Neural progenitor cell (in vitro differentiated cells): ENCODE data around the gene HDAC11. TPM values are rescaled to one million over a fixed set of nuclear protein-coding genes. Genes with fewer than 3 reads are reported as not detected.
A peak's percentile ranks its signal among the peaks of the same experiment; 100 is the strongest.

Source experiments
- DNase-seq: peaks from one replicate; pipeline ENCODE4 v3.0.0-alpha.2; 2016; ENCODE audit warnings: low spot score
- H2AFZ ChIP-seq: fragments of 200-600 bp; sonication (generic); replicated peaks from 2 replicates; pipeline ENCODE4 v1.6.1; 2016; ENCODE audit warnings: antibody characterized with exemption
- H3F3A ChIP-seq: fragments of 200-600 bp; sonication (generic); 2 replicates; pipeline ENCODE4 v1.6.1; 2016; ENCODE audit warnings: antibody characterized with exemption, low read depth
- H3K27ac ChIP-seq: fragments of 200-600 bp; sonication (generic); 2 replicates; pipeline ENCODE4 v1.5.1; 2016; ENCODE audit warnings: mild to moderate bottlenecking
- H3K27me3 ChIP-seq: fragments of 200-600 bp; sonication (generic); 2 replicates; pipeline ENCODE4 v1.6.1; 2016; ENCODE audit warnings: mild to moderate bottlenecking, moderate library complexity
- H3K36me3 ChIP-seq: fragments of 200-600 bp; sonication (generic); 2 replicates; pipeline ENCODE4 v1.5.1; 2016
- H3K4me1 ChIP-seq: fragments of 200-600 bp; sonication (generic); 2 replicates; pipeline ENCODE4 v1.6.1; 2016; ENCODE audit warnings: mixed run types
- H3K4me2 ChIP-seq: fragments of 200-600 bp; sonication (generic); 2 replicates; pipeline ENCODE4 v1.6.1; 2016
- H3K4me3 ChIP-seq: fragments of 200-600 bp; sonication (generic); 2 replicates; pipeline ENCODE4 v1.5.1; 2016
- H3K79me2 ChIP-seq: fragments of 200-600 bp; sonication (generic); 2 replicates; pipeline ENCODE4 v1.6.1; 2016; ENCODE audit warnings: low read depth
- H3K9ac ChIP-seq: fragments of 200-600 bp; sonication (generic); 2 replicates; pipeline ENCODE4 v1.6.1; 2016
- H3K9me3 ChIP-seq: fragments of 200-600 bp; sonication (generic); 2 replicates; pipeline ENCODE4 v1.5.1; 2016; ENCODE audit warnings: low read depth
- H4K20me1 ChIP-seq: fragments of 200-600 bp; sonication (generic); 2 replicates; pipeline ENCODE4 v1.6.1; 2016; ENCODE audit warnings: low read depth
- H3K27ac Mint-ChIP-seq: 3 replicates; pipeline ENCODE4 v1.8.0; 2021; ENCODE audit warnings: mixed read lengths
- H3K27me3 Mint-ChIP-seq: 2 replicates; pipeline ENCODE4 v1.8.0; 2022; ENCODE audit warnings: low read depth, mild to moderate bottlenecking, inconsistent platforms, moderate library complexity, mixed read lengths; ENCODE audit not compliant: insufficient read depth
- H3K36me3 Mint-ChIP-seq: 3 replicates; pipeline ENCODE4 v1.8.0; 2021; ENCODE audit warnings: mixed read lengths
- H3K4me1 Mint-ChIP-seq: 3 replicates; pipeline ENCODE4 v1.8.0; 2021; ENCODE audit warnings: mixed read lengths
- H3K4me3 Mint-ChIP-seq: 3 replicates; pipeline ENCODE4 v1.8.0; 2021; ENCODE audit warnings: mild to moderate bottlenecking, moderate library complexity, mixed read lengths
- H3K9me3 Mint-ChIP-seq: 3 replicates; pipeline ENCODE4 v1.8.0; 2020; ENCODE audit warnings: mixed read lengths
- CTCF ChIP-seq: fragments of 200-600 bp; sonication (generic); IDR thresholded peaks from 2 replicates; pipeline ENCODE4 v1.5.1; 2017; ENCODE audit warnings: antibody characterized with exemption, mild to moderate bottlenecking
- EZH2 ChIP-seq: fragments of 200-600 bp; sonication (generic); IDR thresholded peaks from 2 replicates; pipeline ENCODE4 v1.6.1; 2017; ENCODE audit warnings: antibody characterized with exemption, mild to moderate bottlenecking, moderate library complexity
- EZH2phosphoT487 ChIP-seq: fragments of 200-600 bp; sonication (generic); IDR thresholded peaks from 2 replicates; pipeline ENCODE4 v1.6.1; 2017; ENCODE audit warnings: antibody characterized with exemption
- total RNA-seq: library from RNA; depleted of rRNA; stranded (reverse); fragments of >200 nt; gene quantifications from 2 replicates; pipeline ENCODE4 v1.2.3, GENCODE V29; 2015; ENCODE audit warnings: low replicate concordance

The HDAC11 gene
- total RNA-seq, 1 donor from 2014 or later: 4.8 TPM

DNA sequence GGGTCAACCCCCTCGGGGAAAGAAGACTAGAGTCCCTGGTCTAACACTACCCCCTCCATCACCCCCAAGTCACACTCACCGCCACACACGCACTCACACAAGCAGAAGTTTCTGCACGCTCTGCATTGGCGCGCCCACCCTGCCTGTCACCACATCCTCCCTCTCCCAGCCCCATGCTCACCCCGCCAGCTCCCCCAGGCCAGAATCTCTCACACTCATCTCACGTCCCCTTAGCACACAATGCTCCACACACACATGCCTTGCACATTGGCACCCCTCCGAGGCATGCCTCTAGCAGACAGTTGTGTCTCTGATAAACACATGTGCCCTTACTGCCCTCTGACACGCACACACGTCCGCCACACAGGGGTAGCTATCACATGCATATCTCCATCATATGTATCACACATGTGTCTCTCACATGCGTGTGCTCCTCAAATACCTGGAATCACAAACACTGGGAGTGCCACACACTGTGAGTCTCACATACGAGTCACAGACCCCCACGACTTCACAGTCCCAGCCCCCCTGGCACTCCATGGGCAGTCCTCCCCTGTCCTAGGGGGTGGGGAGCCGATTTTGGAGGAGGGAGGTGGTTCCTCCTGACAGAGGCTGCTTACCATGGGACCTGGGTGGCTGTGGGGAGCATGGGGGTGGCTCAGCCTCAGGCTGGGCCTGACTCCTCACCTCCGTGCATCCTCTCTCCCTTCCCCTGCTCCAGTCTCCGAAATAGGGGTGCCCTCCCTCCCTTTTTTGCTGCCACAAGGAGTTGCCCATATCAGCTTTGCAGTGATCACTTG lies 69.7 kb downstream of the HDAC11 start:
- Histone ChIP-seq H3F3A (peaks cover 16% of the 10 kb centered on the region), H3K4me1 (no peaks in the 10 kb centered on the region), H3K9me3 (no peaks in the 10 kb centered on the region), H3K36me3 (no peaks in the 10 kb centered on the region), H3K4me3 (peak overlapping the region; percentile 41), H4K20me1 (no peaks in the 10 kb centered on the region), H3K79me2 (no peaks in the 10 kb centered on the region), H3K4me2 (peak overlapping the region; percentile 85), H3K9ac (no peak overlapping the region), H3K27me3 (peaks cover 35% of the 10 kb centered on the region), H2AFZ (no peak overlapping the region), H3K27ac (no peak overlapping the region)
- DNase-seq: no peak
- no peak for TF ChIP-seq CTCF
- Mint-ChIP-seq H3K27me3 (peaks cover 26% of the 10 kb centered on the region), H3K4me3 (peak overlapping the region; percentile 80), H3K4me1 (peaks cover 56% of the 10 kb centered on the region), H3K9me3 (no peaks in the 10 kb centered on the region), H3K27ac (peak overlapping the region; percentile 9), H3K36me3 (no peaks in the 10 kb centered on the region)

GRCh38 chr3:13550423-13550690 lies 70.3 kb downstream of the HDAC11 start:
- H3K4me3 Mint-ChIP-seq: no peak overlapping the region
- TF ChIP-seq EZH2phosphoT487 (no peak), CTCF (no peak), EZH2 (no peak)
- H3K9me3 Mint-ChIP-seq: no peaks in the 10 kb centered on the region
- Histone ChIP-seq H3K79me2 (no peaks in the 10 kb centered on the region), H2AFZ (no peak overlapping the region), H4K20me1 (no peaks in the 10 kb centered on the region), H3K4me1 (no peaks in the 10 kb centered on the region), H3K36me3 (no peaks in the 10 kb centered on the region), H3K4me2 (no peak overlapping the region), H3K9me3 (no peaks in the 10 kb centered on the region), H3K27ac (no peak overlapping the region), H3K27me3 (peaks cover 35% of the 10 kb centered on the region), H3K4me3 (no peak overlapping the region), H3K9ac (no peak overlapping the region), H3F3A (peaks cover 16% of the 10 kb centered on the region)
- H3K4me1 Mint-ChIP-seq: peaks cover 57% of the 10 kb centered on the region
- H3K27me3 Mint-ChIP-seq: peaks cover 26% of the 10 kb centered on the region
- H3K27ac Mint-ChIP-seq: no peak overlapping the region
- no peaks in the 10 kb centered on the region for H3K36me3 Mint-ChIP-seq
- no peak for DNase-seq

- H2AFZ ChIP-seq: no peak overlapping the region
- Mint-ChIP-seq H3K9me3 (no peaks in the 10 kb centered on the region), H3K27ac (no peak overlapping the region), H3K36me3 (no peaks in the 10 kb centered on the region), H3K27me3 (peaks cover 26% of the 10 kb centered on the region), H3K4me3 (peak overlapping the region; percentile 35), H3K4me1 (peaks cover 57% of the 10 kb centered on the region)
- DNase-seq: no peak
- H3K4me2 ChIP-seq: no peak overlapping the region
- peaks cover 35% of the 10 kb centered on the region for H3K27me3 ChIP-seq
- H3K4me3 ChIP-seq: no peak overlapping the region
- peaks cover 16% of the 10 kb centered on the region for H3F3A ChIP-seq
- H4K20me1 ChIP-seq: no peaks in the 10 kb centered on the region
- H3K9ac ChIP-seq: no peak overlapping the region
- H3K27ac ChIP-seq: no peak overlapping the region
- no peaks in the 10 kb centered on the region for H3K79me2 ChIP-seq
- TF ChIP-seq EZH2: no peak
- no peaks in the 10 kb centered on the region for H3K36me3 ChIP-seq
- H3K4me1 ChIP-seq: peaks cover 1% of the 10 kb centered on the region
- H3K9me3 ChIP-seq: no peaks in the 10 kb centered on the region
Measured at GRCh38 chr3:13550791-13551360, 70.8 kb downstream of the HDAC11 start.
